ENCODE data around the gene FLACC1. TPM values are rescaled to one million over a fixed set of nuclear protein-coding genes. Genes with fewer than 3 reads are reported as not detected.
A peak's percentile ranks its signal among the peaks of the same experiment; 100 is the strongest.

FLACC1 gene
- total and polyA plus RNA-seq, 4 donors = 0.09 to 7.1 (median 1.1) TPM

DNA sequence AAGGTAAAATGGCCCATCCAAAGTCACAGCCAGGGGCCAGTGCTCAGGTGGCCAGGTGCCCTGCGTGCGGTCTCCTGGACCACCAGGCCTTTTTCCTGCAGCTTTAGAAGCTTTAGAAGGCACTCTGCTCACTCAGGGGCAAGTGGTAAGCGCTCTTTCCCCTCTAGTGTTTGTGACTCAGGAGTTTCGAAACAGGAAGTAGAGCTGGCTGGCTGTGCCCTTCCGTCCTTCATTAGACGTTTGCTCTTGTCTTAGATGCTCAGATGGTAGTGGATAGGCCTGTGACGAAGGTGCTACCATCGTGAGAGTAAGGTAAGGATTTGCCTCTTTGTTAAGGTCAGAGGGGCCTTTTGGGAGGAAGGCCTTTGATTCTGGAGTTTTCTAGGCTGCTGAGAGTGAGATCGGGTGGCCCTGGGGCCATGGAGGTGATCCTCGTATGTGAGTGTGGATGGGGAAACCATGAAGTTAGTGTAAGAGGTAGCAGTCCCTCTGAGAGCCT lies 96.8 kb downstream of the FLACC1 start, which contains the start of gene CASP8:
TSS of gene CASP8 (plus strand) at position 235 of the 499 bp plus-strand sequence. CDS start 5,951 bp downstream, outside the sequence.
- Histone ChIP-seq H3K9ac (ENCODE audit: low read depth in 1 of 2, low read length in 2 of 2) (peak within 1 kb of the TSS in 1 of 2 donors; percentile 15), H3K9me3 (ENCODE audit: control insufficient read depth in 4 of 4, low read length in 3 of 4) (no peaks in the 10 kb centered on the region), H3K27me3 (ENCODE audit: control insufficient read depth in 4 of 4, insufficient read depth in 4 of 4, low read length in 3 of 4) (no peaks in the 10 kb centered on the region), H3K4me1 (ENCODE audit: control insufficient read depth in 4 of 4, insufficient read depth in 4 of 4, low read length in 3 of 4) (peaks cover 0 to 4% (median 1%) of the 10 kb centered on the region in 4 donors), H3K36me3 (ENCODE audit: control insufficient read depth in 4 of 4, insufficient read depth in 3 of 4, low read depth in 1 of 4, low read length in 3 of 4) (no peaks in the 10 kb centered on the region), H3K27ac (ENCODE audit: low read depth in 1 of 2, low read length in 2 of 2) (peak within 1 kb of the TSS; percentile 44 to 75), H3K4me3 (ENCODE audit: low read depth in 1 of 3, low read length in 3 of 3) (peak within 1 kb of the TSS in 1 of 3 donors; percentile 15)
- TF ChIP-seq TAF1 (conservative IDR thresholded peaks at IDR 0.05) (peak; percentile 34), HNF4G (IDR thresholded peaks at IDR 0.05) (no peak), GABPA (IDR thresholded peaks at IDR 0.05 in 1 of 2, conservative IDR thresholded peaks at IDR 0.05 in 1 of 2) (peak in 1 of 2 donors; percentile 12)
- DNase-seq (ENCODE audit: low spot score) = no peak
- WGBS = 69% methylated on average over 10 of the region's 10 CpGs

DNA sequence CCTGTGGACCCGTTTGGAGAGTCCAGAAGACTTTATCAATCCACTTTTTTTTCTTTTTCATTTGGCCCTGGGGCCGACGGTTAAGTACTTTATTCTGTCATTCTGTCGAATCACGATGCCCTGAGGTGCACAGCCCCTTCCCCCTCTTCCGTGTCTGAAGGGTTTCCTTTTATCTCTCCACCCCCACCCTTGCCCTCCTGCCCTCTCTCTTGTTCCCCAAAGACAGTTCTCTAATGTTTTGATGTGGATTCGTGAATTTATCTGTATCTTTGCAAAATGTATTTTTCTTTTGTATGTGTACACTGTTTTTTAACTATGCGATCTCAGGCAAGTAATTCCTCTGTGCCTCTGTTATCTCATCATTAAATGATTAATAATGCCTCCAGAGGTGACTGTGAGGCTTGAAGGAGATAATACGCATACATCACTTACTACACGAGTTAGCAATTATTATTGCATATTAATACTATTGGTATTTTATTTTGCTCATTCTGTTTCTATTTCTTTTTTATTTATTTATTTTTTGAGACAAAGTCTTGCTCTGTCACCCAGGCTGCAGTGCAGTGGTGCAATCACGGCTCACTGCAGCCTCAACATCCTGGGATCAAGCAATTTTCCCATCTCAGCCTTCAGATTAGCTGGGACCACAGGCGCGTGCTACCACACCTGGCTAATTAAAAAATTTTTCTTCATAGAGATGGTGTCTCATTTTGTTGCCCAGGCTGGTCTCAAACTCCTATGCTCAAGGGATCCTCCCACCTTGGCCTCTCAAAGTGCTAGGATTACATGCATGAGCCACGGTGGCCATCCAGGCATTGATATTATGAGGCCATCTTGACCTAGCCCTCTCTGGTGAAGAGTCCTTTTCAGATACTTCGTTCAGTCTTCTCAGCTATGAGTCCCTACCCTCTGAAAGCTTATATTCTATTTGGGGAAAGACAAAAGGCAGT lies 98.2 kb downstream of the FLACC1 start:
- H3K4me1 ChIP-seq (ENCODE audit: control insufficient read depth in 4 of 4, insufficient read depth in 4 of 4, low read length in 3 of 4) = peaks cover 0 to 7% (median 1%) of the 10 kb centered on the region in 4 donors
- no peaks in the 10 kb centered on the region for H3K27me3 ChIP-seq (ENCODE audit: control insufficient read depth in 4 of 4, insufficient read depth in 4 of 4, low read length in 3 of 4)
- TF ChIP-seq SP1 (IDR thresholded peaks at IDR 0.05) (no peak), GABPA (IDR thresholded peaks at IDR 0.05 in 1 of 2, conservative IDR thresholded peaks at IDR 0.05 in 1 of 2) (no peak), FOXA1 (IDR thresholded peaks at IDR 0.05) (no peak), HNF4G (IDR thresholded peaks at IDR 0.05) (no peak), NR2F2 (IDR thresholded peaks at IDR 0.05) (no peak), HNF4A (conservative IDR thresholded peaks at IDR 0.05) (no peak), JUND (IDR thresholded peaks at IDR 0.05) (no peak)
- TF ChIP-seq, protein P1, sequence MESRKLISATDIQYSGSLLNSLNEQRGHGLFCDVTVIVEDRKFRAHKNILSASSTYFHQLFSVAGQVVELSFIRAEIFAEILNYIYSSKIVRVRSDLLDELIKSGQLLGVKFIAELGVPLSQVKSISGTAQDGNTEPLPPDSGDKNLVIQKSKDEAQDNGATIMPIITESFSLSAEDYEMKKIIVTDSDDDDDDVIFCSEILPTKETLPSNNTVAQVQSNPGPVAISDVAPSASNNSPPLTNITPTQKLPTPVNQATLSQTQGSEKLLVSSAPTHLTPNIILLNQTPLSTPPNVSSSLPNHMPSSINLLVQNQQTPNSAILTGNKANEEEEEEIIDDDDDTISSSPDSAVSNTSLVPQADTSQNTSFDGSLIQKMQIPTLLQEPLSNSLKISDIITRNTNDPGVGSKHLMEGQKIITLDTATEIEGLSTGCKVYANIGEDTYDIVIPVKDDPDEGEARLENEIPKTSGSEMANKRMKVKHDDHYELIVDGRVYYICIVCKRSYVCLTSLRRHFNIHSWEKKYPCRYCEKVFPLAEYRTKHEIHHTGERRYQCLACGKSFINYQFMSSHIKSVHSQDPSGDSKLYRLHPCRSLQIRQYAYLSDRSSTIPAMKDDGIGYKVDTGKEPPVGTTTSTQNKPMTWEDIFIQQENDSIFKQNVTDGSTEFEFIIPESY (IDR thresholded peaks at IDR 0.05) = no peak
- 53% methylated on average over 15 of the region's 15 CpGs for WGBS
- no peaks in the 10 kb centered on the region for H3K9me3 ChIP-seq (ENCODE audit: control insufficient read depth in 4 of 4, low read length in 3 of 4)
- peak overlapping the region; percentile 67 to 75 for H3K27ac ChIP-seq (ENCODE audit: low read depth in 1 of 2, low read length in 2 of 2)
- no peaks in the 10 kb centered on the region for H3K36me3 ChIP-seq (ENCODE audit: control insufficient read depth in 4 of 4, insufficient read depth in 3 of 4, low read depth in 1 of 4, low read length in 3 of 4)
- H3K9ac ChIP-seq (ENCODE audit: low read depth in 1 of 2, low read length in 2 of 2) = no peak overlapping the region
- no peak for DNase-seq (ENCODE audit: low spot score)
- H3K4me3 ChIP-seq (ENCODE audit: low read depth in 1 of 3, low read length in 3 of 3) = peak overlapping the region in 2 of 3 donors; percentile 35 to 45

DNA sequence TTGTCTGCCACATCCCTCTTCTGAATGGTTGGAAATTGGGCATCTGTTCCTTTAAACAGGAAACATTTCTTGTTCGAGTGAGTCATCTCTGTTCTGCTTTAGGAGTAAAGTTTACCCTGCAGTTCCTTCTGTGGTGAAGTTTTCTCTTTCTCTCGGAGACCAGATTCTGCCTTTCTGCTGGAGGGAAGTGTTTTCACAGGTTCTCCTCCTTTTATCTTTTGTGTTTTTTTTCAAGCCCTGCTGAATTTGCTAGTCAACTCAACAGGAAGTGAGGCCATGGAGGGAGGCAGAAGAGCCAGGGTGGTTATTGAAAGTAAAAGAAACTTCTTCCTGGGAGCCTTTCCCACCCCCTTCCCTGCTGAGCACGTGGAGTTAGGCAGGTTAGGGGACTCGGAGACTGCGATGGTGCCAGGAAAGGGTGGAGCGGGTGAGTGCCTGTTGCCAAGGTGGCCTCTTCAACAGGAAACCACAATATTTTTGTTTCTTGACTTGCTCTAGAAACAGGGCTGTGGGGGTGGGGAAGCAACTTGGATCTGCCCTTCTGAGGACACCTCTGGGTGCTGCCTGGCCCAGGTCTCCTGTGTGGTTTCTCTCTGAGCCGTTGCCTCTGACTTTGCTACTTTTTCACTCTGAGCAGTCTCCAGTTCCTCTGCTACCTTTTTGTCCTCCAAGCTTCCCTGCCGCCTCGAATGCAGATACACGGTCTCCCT lies 99.0 kb downstream of the FLACC1 start:
- Histone ChIP-seq H3K27ac (ENCODE audit: low read depth in 1 of 2, low read length in 2 of 2) (peak overlapping the region; percentile 67 to 75), H3K4me1 (ENCODE audit: control insufficient read depth in 4 of 4, insufficient read depth in 4 of 4, low read length in 3 of 4) (peaks cover 0 to 4% (median 1%) of the 10 kb centered on the region in 4 donors), H3K36me3 (ENCODE audit: control insufficient read depth in 4 of 4, insufficient read depth in 3 of 4, low read depth in 1 of 4, low read length in 3 of 4) (no peaks in the 10 kb centered on the region), H3K27me3 (ENCODE audit: control insufficient read depth in 4 of 4, insufficient read depth in 4 of 4, low read length in 3 of 4) (no peaks in the 10 kb centered on the region), H3K9ac (ENCODE audit: low read depth in 1 of 2, low read length in 2 of 2) (peak overlapping the region in 1 of 2 donors; percentile 55), H3K4me3 (ENCODE audit: low read depth in 1 of 3, low read length in 3 of 3) (peak overlapping the region; percentile 35 to 61 (median 45)), H3K9me3 (ENCODE audit: control insufficient read depth in 4 of 4, low read length in 3 of 4) (no peaks in the 10 kb centered on the region)
- WGBS = 29% methylated on average over 10 of the region's 10 CpGs
- DNase-seq (ENCODE audit: low spot score) = peak; percentile 54
- no peak for TF ChIP-seq NR2F2 (IDR thresholded peaks at IDR 0.05)
- TF ChIP-seq JUND (IDR thresholded peaks at IDR 0.05) = peak; percentile 89 to 95
- TF ChIP-seq FOXA1 (IDR thresholded peaks at IDR 0.05) = no peak
- peak in 1 of 2 donors; percentile 18 for TF ChIP-seq GABPA (IDR thresholded peaks at IDR 0.05 in 1 of 2, conservative IDR thresholded peaks at IDR 0.05 in 1 of 2)
- TF ChIP-seq, protein P2, sequence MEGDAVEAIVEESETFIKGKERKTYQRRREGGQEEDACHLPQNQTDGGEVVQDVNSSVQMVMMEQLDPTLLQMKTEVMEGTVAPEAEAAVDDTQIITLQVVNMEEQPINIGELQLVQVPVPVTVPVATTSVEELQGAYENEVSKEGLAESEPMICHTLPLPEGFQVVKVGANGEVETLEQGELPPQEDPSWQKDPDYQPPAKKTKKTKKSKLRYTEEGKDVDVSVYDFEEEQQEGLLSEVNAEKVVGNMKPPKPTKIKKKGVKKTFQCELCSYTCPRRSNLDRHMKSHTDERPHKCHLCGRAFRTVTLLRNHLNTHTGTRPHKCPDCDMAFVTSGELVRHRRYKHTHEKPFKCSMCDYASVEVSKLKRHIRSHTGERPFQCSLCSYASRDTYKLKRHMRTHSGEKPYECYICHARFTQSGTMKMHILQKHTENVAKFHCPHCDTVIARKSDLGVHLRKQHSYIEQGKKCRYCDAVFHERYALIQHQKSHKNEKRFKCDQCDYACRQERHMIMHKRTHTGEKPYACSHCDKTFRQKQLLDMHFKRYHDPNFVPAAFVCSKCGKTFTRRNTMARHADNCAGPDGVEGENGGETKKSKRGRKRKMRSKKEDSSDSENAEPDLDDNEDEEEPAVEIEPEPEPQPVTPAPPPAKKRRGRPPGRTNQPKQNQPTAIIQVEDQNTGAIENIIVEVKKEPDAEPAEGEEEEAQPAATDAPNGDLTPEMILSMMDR (IDR thresholded peaks at IDR 0.05; ENCODE audit: low read depth, low read length, missing input control) = no peak
- TF ChIP-seq, protein P3, sequence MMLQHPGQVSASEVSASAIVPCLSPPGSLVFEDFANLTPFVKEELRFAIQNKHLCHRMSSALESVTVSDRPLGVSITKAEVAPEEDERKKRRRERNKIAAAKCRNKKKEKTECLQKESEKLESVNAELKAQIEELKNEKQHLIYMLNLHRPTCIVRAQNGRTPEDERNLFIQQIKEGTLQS (IDR thresholded peaks at IDR 0.05) = no peak
- TF ChIP-seq HNF4A (conservative IDR thresholded peaks at IDR 0.05) = no peak
- no peak for TF ChIP-seq TAF1 (conservative IDR thresholded peaks at IDR 0.05)
- no peak for TF ChIP-seq RXRA (IDR thresholded peaks at IDR 0.05)
- TF ChIP-seq RAD21 (IDR thresholded peaks at IDR 0.05) = peak in 1 of 2 donors; percentile 21
- TF ChIP-seq EGR1 (IDR thresholded peaks at IDR 0.05; ENCODE audit: low read depth in 2 of 2) = no peak
- TF ChIP-seq, protein P4, sequence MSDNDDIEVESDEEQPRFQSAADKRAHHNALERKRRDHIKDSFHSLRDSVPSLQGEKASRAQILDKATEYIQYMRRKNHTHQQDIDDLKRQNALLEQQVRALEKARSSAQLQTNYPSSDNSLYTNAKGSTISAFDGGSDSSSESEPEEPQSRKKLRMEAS (IDR thresholded peaks at IDR 0.05) = peak; percentile 56
- TF ChIP-seq SP1 (IDR thresholded peaks at IDR 0.05) = no peak
